Keratinocyte (primary cell): ENCODE data around the gene RIN3. TPM values are rescaled to one million over a fixed set of nuclear protein-coding genes. Genes with fewer than 3 reads are reported as not detected.

ENCODE experiments used
- DNase-seq: peaks from one replicate; pipeline ENCODE4 v3.0.0-alpha.2; 2011; ENCODE audit warnings: low read depth, missing footprints, low spot score
- FAIRE-seq: peaks from 2 replicates; lab custom pipeline; 2011; peaks lifted over from hg19 to GRCh38; lab: Jason Lieb, UNC
- H2AFZ ChIP-seq: 2 replicates; pipeline ENCODE4 v1.6.0; 2012; ENCODE audit warnings: low read length, control low read depth, inconsistent platforms; ENCODE audit not compliant: control insufficient read depth
- H3K27ac ChIP-seq: 2 replicates; pipeline ENCODE4 v1.5.1; 2011; ENCODE audit warnings: low read length; ENCODE audit not compliant: control insufficient read depth, insufficient read depth
- H3K27me3 ChIP-seq: 3 replicates; pipeline ENCODE4 v1.6.0; 2011; ENCODE audit warnings: low read length; ENCODE audit not compliant: control insufficient read depth, insufficient read depth; ENCODE audit errors: extremely low read depth
- H3K36me3 ChIP-seq, 2 experiments: 2 replicates in 1 of 2; 3 replicates in 1 of 2; pipeline ENCODE4 v1.5.1; 2011; ENCODE audit warnings: low read length in 2 of 2, mild to moderate bottlenecking in 1 of 2; ENCODE audit not compliant: control insufficient read depth in 2 of 2, insufficient read depth in 2 of 2; ENCODE audit errors: extremely low read depth in 1 of 2
- H3K4me1 ChIP-seq: 3 replicates; pipeline ENCODE4 v1.5.1; 2011; ENCODE audit warnings: low read length; ENCODE audit not compliant: control insufficient read depth, insufficient read depth; ENCODE audit errors: extremely low read depth
- H3K4me2 ChIP-seq: 3 replicates; pipeline ENCODE4 v1.6.0; 2011; ENCODE audit warnings: low read depth, low read length; ENCODE audit not compliant: control insufficient read depth, insufficient read depth; ENCODE audit errors: extremely low read depth
- H3K4me3 ChIP-seq, 3 experiments: fragments of 200-600 bp in 1 of 3; sonication (generic) in 1 of 3; 2 replicates in 2 of 3; 3 replicates in 1 of 3; pipeline ENCODE4 v1.5.1; 2011 to 2016; ENCODE audit warnings: low read length in 3 of 3, mild to moderate bottlenecking in 3 of 3, control low read depth in 2 of 3, inconsistent platforms in 1 of 3, low read depth in 1 of 3, mixed read lengths in 1 of 3, mixed run types in 1 of 3, moderate library complexity in 1 of 3; ENCODE audit not compliant: control insufficient read depth in 2 of 3, insufficient read depth in 2 of 3; ENCODE audit errors: extremely low read depth in 1 of 3
- H3K79me2 ChIP-seq: 2 replicates; pipeline ENCODE4 v1.6.0; 2012; ENCODE audit warnings: low read length; ENCODE audit not compliant: control insufficient read depth, insufficient read depth
- H3K9ac ChIP-seq: 3 replicates; pipeline ENCODE4 v1.6.0; 2011; ENCODE audit warnings: low read length; ENCODE audit not compliant: control insufficient read depth, insufficient read depth; ENCODE audit errors: extremely low read depth
- H3K9me1 ChIP-seq: 3 replicates; pipeline ENCODE4 v1.6.0; 2011; ENCODE audit warnings: low read length; ENCODE audit not compliant: control insufficient read depth, insufficient read depth; ENCODE audit errors: extremely low read depth
- H3K9me3 ChIP-seq: 2 replicates; pipeline ENCODE4 v1.5.1; 2012; ENCODE audit warnings: low read depth, low read length; ENCODE audit not compliant: control insufficient read depth
- H4K20me1 ChIP-seq: 3 replicates; pipeline ENCODE4 v1.6.0; 2011; ENCODE audit warnings: low read length; ENCODE audit not compliant: control insufficient read depth, insufficient read depth; ENCODE audit errors: extremely low read depth
- EZH2 ChIP-seq: IDR thresholded peaks from one replicate; pipeline ENCODE4 v1.6.1; 2012; ENCODE audit warnings: inconsistent platforms, mild to moderate bottlenecking, low read length, moderate library complexity
- dilution Hi-C: fragments of 300-500 bp; cut with MboI; formaldehyde crosslinking; loops from one replicate; pipeline ENCODE4 v1.7.0; 2020; ENCODE audit warnings: low sequenced_read_pairs; ENCODE audit not compliant: extremely low pct_ligation_motif_present
- polyA plus RNA-seq, 5 experiments: library from polyadenylated mRNA; depleted of rRNA in 3 of 5; stranded (reverse) in 3 of 5; stranded (forward) in 1 of 5; unstranded in 1 of 5; fragments of >200 nt; gene quantifications; 1 replicate in 1 of 5; 2 replicates in 3 of 5; 3 replicates in 1 of 5; pipeline versions ENCODE4 v1.2.1 to v1.2.3, GENCODE V29; 2011 to 2012; ENCODE audit warnings: missing spikeins in 2 of 5, low read depth in 1 of 5, low replicate concordance in 1 of 5
- TF ChIP-seq, protein P1 (sequence below), 3 experiments: IDR thresholded peaks in 1 of 3; conservative IDR thresholded peaks in 1 of 3; optimal IDR thresholded peaks in 1 of 3; 2 replicates in 2 of 3; 3 replicates in 1 of 3; pipeline versions ENCODE3 to v1.5.1; 2011; ENCODE audit warnings: low read length in 3 of 3, mild to moderate bottlenecking in 3 of 3, moderate library complexity in 2 of 3, control low read depth in 1 of 3, inconsistent platforms in 1 of 3; ENCODE audit not compliant: insufficient read depth in 2 of 3; ENCODE audit errors: extremely low read depth in 1 of 3

RIN3 gene
- polyA plus RNA-seq, 1 donor (not counting 4 experiments of a cell fraction or from before 2014, with no cell fraction given) = 1.2 TPM

- dilution Hi-C loops = no loop called here
- H4K20me1 ChIP-seq = no peaks in the 10 kb centered on the region
- H3K4me2 ChIP-seq = no peak overlapping the region
- H3K9me1 ChIP-seq = no peaks in the 10 kb centered on the region
- no peak for TF ChIP-seq EZH2
- TF ChIP-seq, protein P1, sequence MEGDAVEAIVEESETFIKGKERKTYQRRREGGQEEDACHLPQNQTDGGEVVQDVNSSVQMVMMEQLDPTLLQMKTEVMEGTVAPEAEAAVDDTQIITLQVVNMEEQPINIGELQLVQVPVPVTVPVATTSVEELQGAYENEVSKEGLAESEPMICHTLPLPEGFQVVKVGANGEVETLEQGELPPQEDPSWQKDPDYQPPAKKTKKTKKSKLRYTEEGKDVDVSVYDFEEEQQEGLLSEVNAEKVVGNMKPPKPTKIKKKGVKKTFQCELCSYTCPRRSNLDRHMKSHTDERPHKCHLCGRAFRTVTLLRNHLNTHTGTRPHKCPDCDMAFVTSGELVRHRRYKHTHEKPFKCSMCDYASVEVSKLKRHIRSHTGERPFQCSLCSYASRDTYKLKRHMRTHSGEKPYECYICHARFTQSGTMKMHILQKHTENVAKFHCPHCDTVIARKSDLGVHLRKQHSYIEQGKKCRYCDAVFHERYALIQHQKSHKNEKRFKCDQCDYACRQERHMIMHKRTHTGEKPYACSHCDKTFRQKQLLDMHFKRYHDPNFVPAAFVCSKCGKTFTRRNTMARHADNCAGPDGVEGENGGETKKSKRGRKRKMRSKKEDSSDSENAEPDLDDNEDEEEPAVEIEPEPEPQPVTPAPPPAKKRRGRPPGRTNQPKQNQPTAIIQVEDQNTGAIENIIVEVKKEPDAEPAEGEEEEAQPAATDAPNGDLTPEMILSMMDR (optimal IDR thresholded peaks at IDR 0.05 in 1 of 3, IDR thresholded peaks at IDR 0.05 in 1 of 3, conservative IDR thresholded peaks at IDR 0.05 in 1 of 3; ENCODE audit: extremely low read depth in 1 of 3, insufficient read depth in 2 of 3, low read length in 3 of 3) = no peak
- H3K27ac ChIP-seq = no peak overlapping the region
- FAIRE-seq (no peak), DNase-seq (no peak)
- no peak overlapping the region for H3K9ac ChIP-seq
- H3K79me2 ChIP-seq = no peaks in the 10 kb centered on the region
- H3K27me3 ChIP-seq = no peaks in the 10 kb centered on the region
- no peak overlapping the region for H3K4me3 ChIP-seq
- H3K9me3 ChIP-seq = no peaks in the 10 kb centered on the region
- no peaks in the 10 kb centered on the region for H3K36me3 ChIP-seq
- H3K4me1 ChIP-seq = no peaks in the 10 kb centered on the region
- H2AFZ ChIP-seq = no peak overlapping the region
Observed at GRCh38 chr14:92673601-92674150, 160.1 kb downstream of the RIN3 start.

DNA sequence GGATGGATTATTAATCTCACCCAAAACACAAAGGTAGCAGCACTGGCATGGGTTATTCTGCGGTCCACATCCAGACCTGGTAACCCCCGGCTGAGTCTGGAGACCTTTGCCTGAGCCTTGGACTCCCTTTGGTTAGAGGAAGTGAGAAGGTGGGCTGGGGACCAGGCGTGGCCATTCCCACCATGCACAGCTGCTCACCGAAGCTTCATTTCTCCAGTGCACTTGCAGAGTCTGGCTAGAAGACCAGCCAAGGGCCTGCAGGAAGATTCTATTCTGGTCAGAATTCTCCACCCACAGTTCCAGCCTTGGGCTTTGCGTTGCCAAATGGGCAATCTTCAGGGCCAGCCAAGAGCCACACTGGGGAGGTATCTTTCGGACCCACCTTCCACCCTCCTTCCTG is 161.8 kb downstream of the RIN3 start:
- no peaks in the 10 kb centered on the region for H3K36me3 ChIP-seq
- H3K9me1 ChIP-seq = no peaks in the 10 kb centered on the region
- H4K20me1 ChIP-seq = no peaks in the 10 kb centered on the region
- no peaks in the 10 kb centered on the region for H3K79me2 ChIP-seq
- H3K4me2 ChIP-seq = no peak overlapping the region
- no peak for FAIRE-seq
- no peak for TF ChIP-seq EZH2
- TF ChIP-seq, protein P1 (optimal IDR thresholded peaks at IDR 0.05 in 1 of 3, IDR thresholded peaks at IDR 0.05 in 1 of 3, conservative IDR thresholded peaks at IDR 0.05 in 1 of 3; ENCODE audit: extremely low read depth in 1 of 3, insufficient read depth in 2 of 3, low read length in 3 of 3) = no peak
- no peak overlapping the region for H3K27ac ChIP-seq
- no peaks in the 10 kb centered on the region for H3K4me1 ChIP-seq
- no peaks in the 10 kb centered on the region for H3K9me3 ChIP-seq
- no peaks in the 10 kb centered on the region for H3K27me3 ChIP-seq
- dilution Hi-C loops = no loop called here
- H3K9ac ChIP-seq = no peak overlapping the region
- no peak for DNase-seq
- H3K4me3 ChIP-seq = no peak overlapping the region
- H2AFZ ChIP-seq = no peak overlapping the region
